Heart right ventricle (tissue), 16 donors: ENCODE measurements around the gene C17orf67. TPM values are rescaled to one million over a fixed set of nuclear protein-coding genes. Genes with fewer than 3 reads are reported as not detected.

ENCODE experiments used
- ATAC-seq, 8 donors: fragments of 200-7000 bp; cut with Tn5 transposase; one replicate each; pipeline ENCODE4 v1.9.1; 2020; ENCODE audit warnings: mild to moderate bottlenecking in 8 of 8, moderate library complexity in 8 of 8, moderate number of reproducible peaks in 1 of 8
- DNase-seq, 2 donors: peaks; one replicate each; pipeline ENCODE4 v3.0.0-alpha.2; 2020
- H3K27ac ChIP-seq, 10 donors: fragments of 200-600 bp; sonication (generic) in 2 of 10; one replicate each; pipeline versions ENCODE4 v1.5.0 to v1.8.0; 2020 to 2022; ENCODE audit warnings: mild to moderate bottlenecking in 3 of 10
- H3K27me3 ChIP-seq, 7 donors: fragments of 200-600 bp; one replicate each; pipeline ENCODE4 v1.8.0; 2021 to 2022; ENCODE audit warnings: mild to moderate bottlenecking in 2 of 7
- H3K36me3 ChIP-seq, 9 donors: fragments of 200-600 bp; sonication (generic) in 1 of 9; one replicate each; pipeline versions ENCODE4 v1.5.0 to v1.8.0; 2020 to 2022; ENCODE audit warnings: mild to moderate bottlenecking in 2 of 9
- H3K4me1 ChIP-seq, 9 donors: fragments of 200-600 bp; sonication (generic) in 1 of 9; one replicate each; pipeline versions ENCODE4 v1.5.0 to v1.8.0; 2020 to 2022; ENCODE audit warnings: mild to moderate bottlenecking in 4 of 9
- H3K4me3 ChIP-seq, 10 donors: fragments of 200-600 bp; sonication (generic) in 2 of 10; one replicate each; pipeline versions ENCODE4 v1.5.0 to v1.8.0; 2020 to 2022; ENCODE audit warnings: mild to moderate bottlenecking in 7 of 10, moderate library complexity in 2 of 10
- H3K9me3 ChIP-seq, 11 donors: fragments of 200-600 bp in 10 of 11; sonication (generic) in 2 of 11; one replicate each; pipeline versions ENCODE4 v1.5.0 to v1.8.0; 2013 to 2022; ENCODE audit warnings: mild to moderate bottlenecking in 2 of 11, control low read depth in 1 of 11, moderate library complexity in 1 of 11
- CTCF ChIP-seq, 9 donors: fragments of 200-600 bp; sonication (generic) in 2 of 9; IDR thresholded peaks; one replicate each; pipeline versions ENCODE4 v1.5.0 to v1.8.0; 2021 to 2022; ENCODE audit warnings: antibody characterized with exemption in 9 of 9, mild to moderate bottlenecking in 5 of 9, moderate library complexity in 1 of 9
- WGBS, 2 donors: extraction: QIAGEN DNeasy Blood & Tissue Kit; methylation state at CpG; one replicate each; pipeline ENCODE4 v1.1.7; 2013; ENCODE audit warnings: inconsistent platforms in 1 of 2; 5-methylcytosine and 5-hydroxymethylcytosine counted together
- intact Hi-C, 10 donors: fragments of 100-400 bp; cut with DNase I; formaldehyde crosslinking; loops; one replicate each; pipeline versions ENCODE4 v1.11.1 to v1.14.2; 2022
- polyA plus RNA-seq, 2 donors: library from polyadenylated mRNA; stranded (reverse); fragments of 200-250 nt; gene quantifications; one replicate each; pipeline ENCODE4 v1.2.3, GENCODE V29; 2013
- total RNA-seq, 10 donors: library from RNA; stranded (reverse); fragmentation: NEBNext Ultra II Directional in 3 of 10; extraction: Animal tissue kit (Norgen Biotek cat#: 25700) in 3 of 10; gene quantifications; one replicate each; pipeline versions ENCODE4 v1.2.1 to v1.2.4, GENCODE V29; 2021 to 2023
- donor health status: Arrhythmogenic right ventricular cardiomyopathy.
- donor health status: ischemic (EF 13 %, LVEDD 7.1; RV severe dilation, severe dysfunction).
- donor health status: healthy with polysubstance abuse.
- donor health status: DM: no; HTN: yes; CAD: no.
- donor health status: DM: no; HTN: no; CAD: no.
- donor health status: ischemic (EF 25% LVEDD 6.9; RV normal size, moderate dysfunction).
- donor health status: ischemic (EF 25% LVEDD 5.7; RV mildly dilated, moderate dysfunction).
- donor health status: healthy.
- donor health status: DM: yes; HTN: yes; CAD: no.
- donor health status: Ischemic cardiomyopathy.
- donor health status: ischemic (EF 35%, LVEDD 5.7; RV mildly dilated, moderate dysfunction).
- donor health status: nonischemic (EF 11% LVEDD 7.7; RV severe dilation, severe dysfunction).
- donor health status: DM: yes; HTN: yes; CAD: no.
- donor health status: PGD.
- donor health status: ischemic (EF 29% LVEDD 5.4; RV normal size, mild dysfunction).
- donor health status: nonischemic (EF 23%, LVEDD 6.1; RV moderate dilation, normal function).

Gene C17orf67
- total and polyA plus RNA-seq, 12 donors: 0.23 to 2.2 (median 0.91) TPM

GRCh38 chr17:56820207-56820606 lies 13.5 kb downstream of the C17orf67 start:
- 83 to 86% methylated on average over 10 of the region's 10 CpGs for WGBS, 2 donors
- no peak for ATAC-seq

GRCh38 chr17:56819431-56820145 lies 14.1 kb downstream of the C17orf67 start:
- Histone ChIP-seq H3K4me1 (peaks cover 0 to 27% (median 7%) of the 10 kb centered on the region in 9 donors), H3K36me3 (peaks cover 0 to 3% (median 0%) of the 10 kb centered on the region in 9 donors), H3K27ac (no peak overlapping the region), H3K9me3 (peaks cover 0 to 3% (median 0%) of the 10 kb centered on the region in 11 donors), H3K27me3 (no peaks in the 10 kb centered on the region), H3K4me3 (no peak overlapping the region)
- WGBS, 2 donors: 17 to 20% methylated on average over 14 of the region's 14 CpGs
- DNase-seq (peak in 1 of 2 donors; percentile 76), ATAC-seq (peak; percentile 57 to 85 (median 74))
- intact Hi-C loops: loop anchor here in 9 of 10 donors (1.0 to 5.0 kb wide), 7 partner anchors 93 to 123 kb away; partner anchors contain the start of gene TRIM25 (in 1 of the 9)
- TF ChIP-seq CTCF (IDR thresholded peaks at IDR 0.05): peak; percentile 77 to 94 (median 91)

More at GRCh38 chr17:56820207-56820606, 13.5 kb downstream of the C17orf67 start:
- Histone ChIP-seq H3K36me3 (peaks cover 0 to 3% (median 0%) of the 10 kb centered on the region in 9 donors), H3K9me3 (peaks cover 0 to 3% (median 0%) of the 10 kb centered on the region in 11 donors), H3K4me3 (no peak overlapping the region), H3K27me3 (no peaks in the 10 kb centered on the region), H3K4me1 (peaks cover 0 to 27% (median 7%) of the 10 kb centered on the region in 9 donors), H3K27ac (no peak overlapping the region)
- no peak for TF ChIP-seq CTCF (IDR thresholded peaks at IDR 0.05)
- intact Hi-C loops: loop anchor here in 2 of 10 donors (2.0 to 5.0 kb wide), 3 partner anchors 92 to 121 kb away; partner anchors contain the start of gene TRIM25 (in 1 of the 2)
- no peak for DNase-seq

- ATAC-seq: no peak
Measured at GRCh38 chr17:56819030-56819429, 14.7 kb downstream of the C17orf67 start.

More at GRCh38 chr17:56819030-56819429, 14.7 kb downstream of the C17orf67 start:
- no peak overlapping the region for H3K4me3 ChIP-seq
- intact Hi-C loops: loop anchor here in 7 of 10 donors (1.0 to 5.0 kb wide), 5 partner anchors 118 to 123 kb away; no protein-coding TSS in a partner anchor
- no peaks in the 10 kb centered on the region for H3K36me3 ChIP-seq
- H3K27ac ChIP-seq: no peak overlapping the region
- H3K9me3 ChIP-seq: peaks cover 0 to 2% (median 0%) of the 10 kb centered on the region in 11 donors
- DNase-seq: no peak
- no peak for TF ChIP-seq CTCF (IDR thresholded peaks at IDR 0.05)
- WGBS, 2 donors: 92 to 96% methylated on average over 2 of the region's 2 CpGs
- peaks cover 0 to 27% (median 7%) of the 10 kb centered on the region in 9 donors for H3K4me1 ChIP-seq
- no peaks in the 10 kb centered on the region for H3K27me3 ChIP-seq
